GM10248 (cell line): Measurements from ENCODE around the gene ODF2.

Experiments
- CTCF ChIA-PET: fragments of 300-600 bp; sonication (Branson Sonifier 250); formaldehyde crosslinking; extraction: SDS; loops from one replicate; lab custom pipeline; 2021; ENCODE audit warnings: antibody characterized with exemption; lab: Yijun Ruan, JAX
- POLR2A ChIA-PET: fragments of 350-650 bp; sonication (Branson Sonifier 250); formaldehyde crosslinking; extraction: SDS; loops from one replicate; lab custom pipeline; 2020; ENCODE audit warnings: antibody characterized with exemption; lab: Yijun Ruan, JAX
- DNase-seq: peaks from one replicate; pipeline ENCODE4 v3.0.0; 2012; ENCODE audit errors: extremely low spot score
- TF ChIP-seq, protein P1 (sequence below): IDR thresholded peaks from 2 replicates; pipeline ENCODE4 v1.5.1; 2012; ENCODE audit warnings: mild to moderate bottlenecking, low read depth; ENCODE audit errors: extremely low read depth, missing control alignments, control extremely low read depth

The ODF2 gene

DNA sequence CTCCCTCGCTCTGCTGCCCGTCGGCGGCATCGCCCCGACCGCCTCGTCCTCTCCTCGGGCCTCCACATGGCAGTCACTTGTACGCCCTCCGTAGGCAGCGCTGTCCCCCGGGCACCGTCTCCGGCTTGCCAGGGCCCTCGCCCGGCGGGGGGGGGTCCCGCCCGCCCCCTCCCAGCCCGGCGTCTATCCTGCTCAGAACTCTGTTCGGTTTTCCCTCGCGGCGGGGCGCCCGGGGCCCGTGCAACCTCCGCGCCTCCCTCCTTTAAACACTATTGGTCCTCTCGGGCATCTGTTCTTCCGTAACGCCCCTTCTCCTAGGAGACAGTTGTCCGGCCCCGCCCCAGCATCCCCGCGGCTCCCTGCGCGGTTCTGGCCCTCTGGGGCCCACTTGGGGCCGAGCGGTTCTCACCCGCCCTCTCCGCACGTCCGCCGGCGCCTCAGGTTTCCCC, 831 bp downstream of the ODF2 start:
- ChIA-PET POLR2A (no interaction called here), CTCF (interaction anchor here (0.9 to 1.9 kb wide), 2 partner anchors 12 to 36 kb away, joined by 3 to 4 read pairs; partner anchors contain the start of gene CERCAM)
- TF ChIP-seq, protein P1, sequence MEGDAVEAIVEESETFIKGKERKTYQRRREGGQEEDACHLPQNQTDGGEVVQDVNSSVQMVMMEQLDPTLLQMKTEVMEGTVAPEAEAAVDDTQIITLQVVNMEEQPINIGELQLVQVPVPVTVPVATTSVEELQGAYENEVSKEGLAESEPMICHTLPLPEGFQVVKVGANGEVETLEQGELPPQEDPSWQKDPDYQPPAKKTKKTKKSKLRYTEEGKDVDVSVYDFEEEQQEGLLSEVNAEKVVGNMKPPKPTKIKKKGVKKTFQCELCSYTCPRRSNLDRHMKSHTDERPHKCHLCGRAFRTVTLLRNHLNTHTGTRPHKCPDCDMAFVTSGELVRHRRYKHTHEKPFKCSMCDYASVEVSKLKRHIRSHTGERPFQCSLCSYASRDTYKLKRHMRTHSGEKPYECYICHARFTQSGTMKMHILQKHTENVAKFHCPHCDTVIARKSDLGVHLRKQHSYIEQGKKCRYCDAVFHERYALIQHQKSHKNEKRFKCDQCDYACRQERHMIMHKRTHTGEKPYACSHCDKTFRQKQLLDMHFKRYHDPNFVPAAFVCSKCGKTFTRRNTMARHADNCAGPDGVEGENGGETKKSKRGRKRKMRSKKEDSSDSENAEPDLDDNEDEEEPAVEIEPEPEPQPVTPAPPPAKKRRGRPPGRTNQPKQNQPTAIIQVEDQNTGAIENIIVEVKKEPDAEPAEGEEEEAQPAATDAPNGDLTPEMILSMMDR, result no peak
- peak; percentile 94 for DNase-seq

DNA sequence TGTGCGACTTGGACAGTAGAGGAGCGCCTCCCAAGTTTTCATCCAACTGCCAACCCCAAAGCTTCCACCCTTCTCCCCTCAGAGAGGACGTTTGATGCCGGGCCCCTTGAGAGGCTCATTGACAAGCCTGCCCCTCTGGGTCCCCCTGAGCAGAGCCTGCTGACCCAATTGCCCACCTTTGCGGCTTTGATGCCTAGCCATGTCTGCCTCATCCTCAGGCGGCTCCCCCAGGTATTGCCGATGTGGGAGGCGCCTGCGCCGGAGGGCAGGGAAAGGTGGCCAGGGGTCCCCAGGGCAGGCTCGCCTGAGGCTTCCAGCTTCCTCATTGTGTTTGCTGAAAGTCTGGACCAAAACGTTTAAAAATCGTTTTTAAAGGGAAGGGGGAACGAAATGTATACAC, 1.4 kb downstream of the ODF2 start:
- POLR2A ChIA-PET, result no interaction called here
- no peak for DNase-seq
- CTCF ChIA-PET, result interaction anchor here (0.9 to 1.9 kb wide), 2 partner anchors 12 to 37 kb away, joined by 3 to 4 read pairs; partner anchors contain the start of gene CERCAM
- TF ChIP-seq, protein P1, result no peak

DNA sequence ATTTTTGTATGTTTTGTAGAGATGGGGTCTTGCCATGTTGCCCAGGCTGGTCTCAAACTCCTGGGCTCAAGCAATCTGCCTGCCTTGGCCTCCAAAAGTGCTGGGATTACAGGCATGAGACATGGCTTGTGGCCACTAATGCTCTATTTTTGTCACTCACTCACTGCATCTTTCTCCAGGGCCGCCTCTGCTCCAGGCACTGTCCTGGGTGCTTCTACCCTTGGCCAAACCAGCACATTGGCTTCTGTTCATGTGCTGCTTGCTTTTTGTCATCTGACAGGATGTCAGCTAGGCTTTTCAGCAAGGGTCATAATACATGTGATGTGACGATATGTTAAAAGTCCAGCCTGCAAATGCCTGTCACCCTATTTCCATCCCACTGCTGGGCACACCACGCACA, 3.2 kb downstream of the ODF2 start:
- CTCF ChIA-PET, result no interaction called here

DNA sequence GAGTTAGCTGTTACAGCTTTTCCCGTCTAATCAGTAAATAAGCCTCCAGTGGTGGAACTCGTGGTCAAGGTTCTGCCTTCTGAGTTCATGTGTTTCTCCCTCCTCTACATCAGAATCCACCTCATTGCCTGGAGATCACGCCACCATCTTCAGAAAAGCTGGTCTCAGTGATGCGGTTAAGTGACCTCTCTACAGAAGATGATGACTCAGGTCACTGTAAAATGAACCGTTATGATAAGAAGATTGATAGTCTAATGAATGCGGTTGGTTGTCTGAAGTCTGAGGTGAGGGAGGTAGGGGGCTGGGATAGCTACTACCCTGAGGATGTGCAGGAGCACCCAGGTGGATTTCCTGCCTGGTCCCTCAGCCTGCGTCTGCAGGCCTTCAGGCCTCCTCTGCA, 13.3 kb downstream of the ODF2 start:
- ChIA-PET POLR2A (no interaction called here), CTCF (interaction anchor here (1.0 to 1.4 kb wide), 4 partner anchors 9 to 30 kb away, joined by 3 to 5 read pairs (median 4); no protein-coding TSS in a partner anchor)
- no peak for DNase-seq
- TF ChIP-seq, protein P1, result no peak

More for the DNA sequence above, 3.2 kb downstream of the ODF2 start:
- POLR2A ChIA-PET, result no interaction called here
- DNase-seq, result no peak
- TF ChIP-seq, protein P1, result no peak

DNA sequence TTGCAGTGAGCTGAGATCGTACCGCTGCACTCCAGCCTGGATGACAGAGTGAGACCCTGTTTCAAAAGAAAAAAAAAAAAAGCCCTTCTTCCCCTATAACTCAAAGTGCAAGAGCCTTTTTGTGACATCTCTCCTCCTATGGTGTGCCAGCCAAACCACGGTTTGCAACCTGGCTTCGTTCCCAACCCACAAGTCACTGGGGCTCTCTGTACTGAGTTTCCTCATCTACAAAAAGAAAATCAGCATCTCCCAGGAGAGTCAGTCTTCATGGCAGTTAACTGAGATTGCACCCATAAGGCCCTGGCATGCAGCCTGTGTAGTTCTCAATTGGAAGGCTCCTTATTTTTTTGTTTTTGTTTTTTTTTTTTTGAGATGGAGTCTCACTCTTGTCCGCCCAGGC, 14.8 kb downstream of the ODF2 start:
- CTCF ChIA-PET, result interaction anchor here (1.5 kb wide), 1 partner anchor 318 kb away, joined by 3 read pairs; no protein-coding TSS in a partner anchor
- no peak for DNase-seq
- TF ChIP-seq, protein P1, result no peak
- POLR2A ChIA-PET, result no interaction called here

DNA sequence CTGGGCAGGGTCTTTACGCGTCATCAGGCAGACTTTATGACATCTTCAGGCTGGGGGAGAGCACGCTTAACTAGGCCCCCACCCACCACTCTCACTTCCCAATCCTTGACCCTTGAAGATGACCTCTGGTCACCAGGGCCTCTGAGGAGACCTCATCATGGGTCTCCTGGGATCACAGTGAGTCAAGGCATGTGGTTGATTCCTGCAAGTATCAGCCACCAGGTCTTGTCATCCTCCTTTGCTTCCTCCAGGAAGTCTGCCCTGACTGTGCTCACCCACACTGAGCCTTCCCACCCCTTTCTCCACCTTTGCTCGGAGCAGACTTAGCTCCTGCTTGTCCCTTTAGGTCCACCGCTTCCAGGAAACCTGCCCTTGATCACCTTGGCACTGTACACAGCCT, 17.3 kb downstream of the ODF2 start:
- ChIA-PET CTCF (no interaction called here), POLR2A (no interaction called here)
- TF ChIP-seq, protein P1, result no peak
- DNase-seq, result no peak

DNA sequence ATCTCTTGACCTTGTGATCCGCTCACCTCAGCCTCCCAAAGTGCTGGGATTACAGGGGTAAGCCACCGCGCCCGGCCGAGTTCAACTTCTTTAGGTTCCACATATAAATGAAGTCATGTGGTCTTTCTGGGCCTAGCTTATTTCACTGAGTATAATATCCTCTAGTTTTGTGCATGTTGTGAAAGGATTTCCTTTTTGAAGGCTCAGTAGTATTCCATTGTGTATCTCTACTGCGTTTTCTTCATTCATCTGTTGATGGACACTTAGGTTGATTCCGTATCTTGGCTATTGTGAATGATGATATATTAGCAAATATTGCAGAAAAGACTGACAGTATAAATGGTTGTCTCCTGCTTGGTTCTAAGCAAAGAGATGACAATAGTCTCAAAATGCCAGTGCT, 20.1 kb downstream of the ODF2 start:
- no peak for DNase-seq
- CTCF ChIA-PET, result no interaction called here
- POLR2A ChIA-PET, result no interaction called here
- TF ChIP-seq, protein P1, result no peak
